H1 (cell line): ENCODE measurements around the gene MAJIN. TPM values are rescaled to one million over a fixed set of nuclear protein-coding genes. Genes with fewer than 3 reads are reported as not detected.

Experiments
- NANOG ChIP-seq: IDR thresholded peaks from 2 replicates; pipeline ENCODE4 v1.6.1; 2011; ENCODE audit warnings: low read length, low read depth, mild to moderate bottlenecking, inconsistent platforms; ENCODE audit not compliant: insufficient read depth, poor library complexity, severe bottlenecking
- polyA plus RNA-seq, 7 experiments: library from polyadenylated mRNA; depleted of rRNA in 3 of 7; stranded (reverse) in 5 of 7; unstranded in 2 of 7; fragments of >200 nt in 5 of 7; fragments of 200-250 nt in 2 of 7; gene quantifications; 1 replicate in 5 of 7; 2 replicates in 1 of 7; 4 replicates in 1 of 7; pipeline versions ENCODE4 v1.2.1 to v1.2.3, GENCODE V29; 2011 to 2013; ENCODE audit warnings: missing spikeins in 2 of 7, mixed read lengths in 2 of 7
- total RNA-seq: library from RNA; stranded (reverse); fragmentation: NEBNext Ultra II Directional; extraction: Animal tissue kit (Norgen Biotek cat#: 25700); gene quantifications from 2 replicates; pipeline ENCODE4 v1.2.1, GENCODE V29; 2021

Gene MAJIN
- total and polyA plus RNA-seq, 2 of the 8 experiments (the other 6 are each of a cell fraction or from before 2014, with no cell fraction given), result not detected

DNA sequence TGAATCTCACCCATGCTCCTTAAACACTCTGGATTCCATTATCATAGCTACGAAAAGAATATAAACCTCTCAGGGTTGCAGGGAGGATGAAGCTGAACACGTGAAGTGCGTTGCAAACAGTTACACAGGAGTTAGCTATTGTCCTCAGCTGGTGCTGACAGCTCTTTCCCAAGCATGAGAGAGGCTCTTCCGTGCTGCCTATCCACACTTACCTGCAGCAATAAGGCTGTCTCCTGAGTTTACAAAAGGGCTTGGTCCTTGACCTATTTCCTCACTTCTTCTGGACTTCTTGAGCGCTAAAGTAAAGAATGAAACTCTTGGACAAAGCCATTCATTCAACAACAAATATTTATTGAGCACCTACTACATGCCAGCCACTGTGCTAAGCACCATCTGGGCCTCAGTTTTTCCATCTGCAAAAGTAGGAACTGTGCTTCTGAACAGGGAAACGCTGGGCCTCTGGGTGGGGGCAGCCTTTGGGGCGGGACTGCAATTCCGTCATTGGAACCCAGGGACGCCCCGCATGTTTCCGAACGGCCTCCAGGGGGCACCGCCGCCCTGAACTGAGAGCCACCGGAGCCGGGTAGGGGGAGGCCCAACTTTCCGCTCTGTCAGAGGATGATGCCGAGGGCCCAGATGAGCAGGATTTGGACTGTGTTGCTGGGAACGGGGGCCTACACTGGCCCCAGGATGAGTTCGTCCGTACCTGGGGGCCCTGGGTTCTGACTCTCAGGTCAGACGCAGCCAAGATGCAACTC lies 41.4 kb upstream of the MAJIN start (continued):
- TF ChIP-seq NANOG, result no peak
